HG03439 (cell line): ENCODE data around the gene IQCH.
"Not testable (repeated sequence)": the region's sequence is repeated elsewhere in the genome, so short reads cannot be mapped to it uniquely, and the experiment has no call there.

Experiments
- ATAC-seq: cut with Tn5 transposase; IDR thresholded peaks from one replicate; pipeline ENCODE4 v1.9.1; 2021; ENCODE audit warnings: mild to moderate bottlenecking, moderate library complexity; ENCODE audit not compliant: unreplicated experiment

IQCH gene

GRCh38 chr15:67433495-67434099 is 179.0 kb downstream of the IQCH start:
- no peak for ATAC-seq

- ATAC-seq = not testable (repeated sequence)
These were observed 182.0 kb downstream of the IQCH start for GRCh38 chr15:67436351-67437250.

GRCh38 chr15:67444100-67444499 is 189.5 kb downstream of the IQCH start:
- no peak for ATAC-seq

- ATAC-seq = no peak
These were observed 191.9 kb downstream of the IQCH start for GRCh38 chr15:67446449-67446848.

GRCh38 chr15:67448372-67448771 is 193.8 kb downstream of the IQCH start:
- ATAC-seq = not testable (repeated sequence)

- ATAC-seq = not testable (repeated sequence)
These were observed 199.1 kb downstream of the IQCH start for GRCh38 chr15:67453703-67454102.

- ATAC-seq = no peak
These were observed 202.3 kb downstream of the IQCH start for GRCh38 chr15:67456677-67457529.

- ATAC-seq = no peak
These were observed 203.9 kb downstream of the IQCH start for GRCh38 chr15:67458331-67459029.

- no peak for ATAC-seq
These were observed 205.9 kb downstream of the IQCH start for GRCh38 chr15:67460521-67460920.

GRCh38 chr15:67461735-67462134 is 207.1 kb downstream of the IQCH start:
- no peak for ATAC-seq

GRCh38 chr15:67462875-67463274 is 208.3 kb downstream of the IQCH start:
- no peak for ATAC-seq

- no peak for ATAC-seq
These were observed 208.9 kb downstream of the IQCH start for GRCh38 chr15:67463488-67463887.

- ATAC-seq = no peak
These were observed 210.8 kb downstream of the IQCH start for GRCh38 chr15:67465196-67465952.

- ATAC-seq = no peak
These were observed 213.8 kb downstream of the IQCH start for GRCh38 chr15:67468416-67468815.

- ATAC-seq = no peak
These were observed 215.1 kb downstream of the IQCH start for GRCh38 chr15:67469680-67470079.

GRCh38 chr15:67472957-67473356 is 218.4 kb downstream of the IQCH start:
- no peak for ATAC-seq

- no peak for ATAC-seq
These were observed 220.0 kb downstream of the IQCH start for GRCh38 chr15:67474405-67475110.

- no peak for ATAC-seq
These were observed 225.4 kb downstream of the IQCH start for GRCh38 chr15:67479781-67480505.

- no peak for ATAC-seq
These were observed 226.2 kb downstream of the IQCH start for GRCh38 chr15:67480741-67481140.
